Cortex of kidney (tissue), 1 donor: Measurements from ENCODE around the gene OR4C12.
"Not testable (repeated sequence)": the region's sequence is repeated elsewhere in the genome, so short reads cannot be mapped to it uniquely, and the experiment has no call there.

Experiments
- DNase-seq: peaks from one replicate; lab custom pipeline; 2025; lab: John Stamatoyannopoulos, UW

Gene OR4C12

DNA sequence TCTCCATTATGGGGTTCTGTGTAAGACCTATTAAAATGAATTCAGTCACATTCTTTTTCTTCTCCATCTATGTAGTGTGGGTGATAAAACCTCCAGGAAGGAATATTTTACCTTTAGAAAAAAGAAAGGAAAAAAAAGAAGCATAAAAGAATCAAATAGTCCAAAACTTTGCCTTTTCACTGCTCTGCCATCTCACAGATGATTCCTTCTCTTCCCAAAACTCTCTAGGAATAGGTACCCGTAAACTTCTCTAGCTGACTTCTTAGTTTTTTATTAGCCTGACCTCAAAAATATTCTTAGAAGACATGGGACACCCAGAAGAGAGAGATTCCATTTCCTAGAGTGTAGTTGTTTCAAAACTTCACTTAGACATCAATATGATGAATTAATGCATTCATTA is at the start of gene OR4C12:
Gene OR4C12, minus strand, starts transcription at position 101 of the 400 bp plus-strand sequence. Its CDS starts 34 bp downstream, at position 67.
- DNase-seq: not testable (repeated sequence)

GRCh38 chr11:50030193-50030592 is 47.9 kb upstream of the OR4C12 start:
- DNase-seq: no peak

DNA sequence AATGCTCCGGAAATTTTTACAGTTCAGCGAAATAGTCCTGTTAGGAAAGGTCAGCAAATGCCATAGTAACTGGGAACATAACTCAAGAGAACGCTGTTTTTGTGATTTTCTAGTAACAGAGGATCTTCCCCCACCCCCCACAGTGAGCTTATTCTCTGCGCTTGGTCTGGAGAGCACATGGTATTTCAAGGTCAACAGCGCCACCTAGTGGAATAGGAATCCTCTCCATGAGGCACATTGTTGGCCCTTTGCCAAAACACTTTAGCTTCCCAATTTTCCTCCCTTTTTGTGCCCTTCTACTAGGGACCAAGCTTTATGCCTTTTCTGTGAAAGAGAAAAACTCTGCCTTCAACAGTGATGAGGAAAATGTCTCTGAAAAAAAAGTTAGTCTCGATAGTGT is 13.2 kb upstream of the OR4C12 start:
- DNase-seq: no peak

GRCh38 chr11:49973439-49973838 is 8.9 kb downstream of the OR4C12 start:
- not testable (repeated sequence) for DNase-seq

DNA sequence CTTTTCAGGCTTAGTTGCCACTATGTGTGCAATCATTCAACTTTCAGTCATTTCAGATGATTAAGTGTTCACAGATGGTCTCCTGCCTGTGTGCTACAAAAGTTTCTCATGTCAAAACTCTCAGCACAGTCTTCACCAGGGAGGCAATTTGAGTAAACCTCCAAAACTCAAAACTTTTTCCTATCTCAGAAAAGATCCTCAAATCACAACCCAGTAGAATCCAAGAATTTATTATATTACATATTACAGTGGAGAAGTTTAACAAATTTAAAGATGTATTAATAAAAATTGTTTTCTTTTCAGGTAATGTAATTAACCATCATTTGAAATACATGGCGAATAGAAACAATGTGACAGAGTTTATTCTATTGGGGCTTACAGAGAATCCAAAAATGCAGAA is 30.2 kb downstream of the OR4C12 start, which contains the start of gene OR4C13:
Gene OR4C13, plus strand, starts transcription at position 301 of the 400 bp plus-strand sequence. Its CDS starts 32 bp downstream, at position 333.
- no peak for DNase-seq

- DNase-seq: not testable (repeated sequence)
Measured at GRCh38 chr11:49948701-49949100, 33.6 kb downstream of the OR4C12 start.
